Activated naive CD4-positive, alpha-beta T cell treated with anti-CD3 and anti-CD28 coated beads for 36 hours (primary cell): Measurements from ENCODE around the gene KRTAP5-6. TPM values are rescaled to one million over a fixed set of nuclear protein-coding genes. Genes with fewer than 3 reads are reported as not detected.
"Not testable (repeated sequence)": the region's sequence is repeated elsewhere in the genome, so short reads cannot be mapped to it uniquely, and the experiment has no call there.

ENCODE experiments used
- CTCF ChIA-PET: fragments of 350-600 bp; sonication (Branson Sonifier 250); formaldehyde crosslinking; loops from one replicate; lab custom pipeline; 2021; ENCODE audit warnings: antibody characterized with exemption; lab: Charles Lee
- DNase-seq: peaks from one replicate; pipeline ENCODE4 v3.0.0-alpha.2; 2020
- H3K27ac Mint-ChIP-seq: one replicate; pipeline ENCODE4 v1.8.0; 2021; ENCODE audit warnings: mild to moderate bottlenecking, mixed read lengths
- H3K27me3 Mint-ChIP-seq: one replicate; pipeline ENCODE4 v1.8.0; 2021; ENCODE audit warnings: low read depth, mixed read lengths
- H3K36me3 Mint-ChIP-seq: one replicate; pipeline ENCODE4 v1.8.0; 2021; ENCODE audit warnings: low read depth, mixed read lengths
- H3K4me1 Mint-ChIP-seq: one replicate; pipeline ENCODE4 v1.8.0; 2021; ENCODE audit warnings: low read depth, mixed read lengths
- H3K4me3 Mint-ChIP-seq: one replicate; pipeline ENCODE4 v1.8.0; 2021; ENCODE audit warnings: mild to moderate bottlenecking, moderate library complexity, mixed read lengths
- H3K9me3 Mint-ChIP-seq: one replicate; pipeline ENCODE4 v1.8.0; 2021; ENCODE audit warnings: mixed read lengths
- intact Hi-C: fragments of 100-400 bp; cut with micrococcal nuclease; formaldehyde crosslinking; loops from one replicate; pipeline ENCODE4 v1.15.1; 2023
- total RNA-seq, 2 experiments: library from RNA; stranded (reverse); gene quantifications; one replicate each; pipeline ENCODE4 v1.2.3, GENCODE V29; 2021

The KRTAP5-6 gene
- total RNA-seq, 2 experiments from 2014 or later, result not detected

DNA sequence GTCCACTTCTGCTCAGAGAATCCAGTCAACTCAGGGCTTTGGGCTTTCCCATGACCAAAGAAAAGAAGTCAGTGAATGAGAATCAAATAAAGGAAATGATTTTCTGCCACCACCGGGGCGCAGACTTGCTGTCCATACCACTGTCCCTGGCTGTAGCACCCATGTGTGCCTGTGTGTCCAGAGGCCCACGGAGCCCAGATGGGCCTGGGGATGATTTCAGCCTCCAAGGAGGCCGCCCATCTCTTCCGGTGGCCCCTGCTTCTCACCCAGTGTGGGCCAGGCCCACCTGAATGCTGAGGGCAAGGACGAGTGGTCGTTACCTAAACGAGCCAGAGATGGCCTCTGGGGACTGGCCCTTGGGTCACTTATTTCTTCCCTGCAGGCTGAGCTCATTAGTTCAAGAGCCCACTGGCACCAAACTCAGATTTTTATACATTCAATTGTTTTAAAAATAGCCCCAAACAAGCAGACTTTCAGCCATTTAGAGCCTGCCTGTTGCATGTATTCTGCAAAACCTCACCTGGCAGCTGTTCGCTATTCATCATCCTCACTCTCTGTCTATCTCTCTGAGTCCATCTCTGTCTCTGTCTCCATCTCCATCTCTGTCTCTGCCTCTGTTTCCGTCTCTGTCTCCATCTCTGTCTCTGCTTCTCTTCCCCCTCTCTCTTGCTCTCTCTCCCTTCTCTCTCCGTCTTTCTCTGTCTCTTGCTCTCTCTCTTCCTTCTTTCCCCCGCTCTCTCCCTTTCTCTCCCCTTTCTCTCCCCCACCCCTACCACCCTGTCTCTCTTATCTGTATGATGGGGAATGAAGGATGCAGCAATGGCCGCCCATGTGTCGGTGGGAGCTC lies 43.2 kb upstream of the KRTAP5-6 start:
- Mint-ChIP-seq H3K27me3 (peaks cover 9% of the 10 kb centered on the region), H3K9me3 (no peaks in the 10 kb centered on the region), H3K36me3 (no peaks in the 10 kb centered on the region), H3K27ac (no peak overlapping the region), H3K4me1 (no peaks in the 10 kb centered on the region), H3K4me3 (no peak overlapping the region)
- intact Hi-C loops, result loop anchor here (1.0 to 10.0 kb wide), 2 partner anchors 179 to 491 kb away; no protein-coding TSS in a partner anchor
- CTCF ChIA-PET, result interaction anchor here (1.1 to 5.8 kb wide), 12 partner anchors 12 to 347 kb away, joined by 3 to 53 read pairs (median 8); partner anchors contain the start of genes KRTAP5-2 and SYT8
- DNase-seq, result no peak

DNA sequence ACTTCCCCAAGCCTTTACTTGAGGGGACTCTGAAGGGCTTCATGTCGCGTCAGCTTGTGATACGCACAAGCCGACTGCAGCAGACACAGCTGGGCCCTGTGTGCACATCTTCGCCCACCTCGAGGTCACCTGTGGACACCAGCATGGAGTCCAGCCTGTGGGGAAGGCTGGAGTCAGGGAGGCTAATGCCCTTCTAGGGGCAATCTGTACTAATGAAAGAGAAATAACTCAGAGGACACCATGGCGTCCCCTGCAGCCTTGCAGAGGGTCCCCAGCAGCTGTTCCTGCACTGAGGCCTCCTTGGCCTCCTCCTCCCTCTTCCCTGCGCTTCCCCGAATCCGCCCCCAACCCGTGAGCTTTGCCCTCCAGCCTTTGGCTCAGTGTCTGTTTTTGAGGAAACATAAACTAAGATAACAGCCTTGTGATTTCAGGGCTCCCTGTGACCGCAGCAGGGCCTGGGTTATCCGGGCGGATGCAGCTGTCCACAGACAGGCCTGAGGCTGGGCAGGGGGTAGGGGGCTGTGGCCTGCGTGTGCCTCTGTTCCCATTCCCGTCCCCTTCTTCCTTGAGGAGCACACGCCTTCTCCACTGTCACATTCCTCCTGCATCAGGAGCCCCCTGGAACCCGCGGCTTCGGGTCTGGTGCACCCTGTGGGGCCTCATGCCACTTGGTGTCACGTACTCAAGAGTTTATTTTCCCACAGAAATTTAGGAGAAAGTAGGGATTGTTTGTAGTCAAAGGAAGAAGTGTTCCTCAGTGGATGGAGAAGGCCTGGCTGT lies 42.4 kb upstream of the KRTAP5-6 start:
- Mint-ChIP-seq H3K36me3 (no peaks in the 10 kb centered on the region), H3K4me3 (no peak overlapping the region), H3K9me3 (no peaks in the 10 kb centered on the region), H3K4me1 (peaks cover 4% of the 10 kb centered on the region), H3K27ac (no peak overlapping the region), H3K27me3 (peaks cover 12% of the 10 kb centered on the region)
- DNase-seq, result no peak
- intact Hi-C loops, result loop anchor here (10.0 kb wide), 1 partner anchor 490 kb away; no protein-coding TSS in a partner anchor
- CTCF ChIA-PET, result interaction anchor here (0.6 to 5.8 kb wide), 3 partner anchors 28 to 177 kb away, joined by 3 to 53 read pairs (median 3); partner anchors contain the start of gene SYT8

GRCh38 chr11:1655168-1656060 lies 41.6 kb upstream of the KRTAP5-6 start:
- Mint-ChIP-seq H3K27ac (no peak overlapping the region), H3K27me3 (peaks cover 20% of the 10 kb centered on the region), H3K36me3 (no peaks in the 10 kb centered on the region), H3K9me3 (no peaks in the 10 kb centered on the region), H3K4me1 (peaks cover 9% of the 10 kb centered on the region), H3K4me3 (no peak overlapping the region)
- intact Hi-C loops, result loop anchor here (10.0 kb wide), 1 partner anchor 489 kb away; no protein-coding TSS in a partner anchor
- CTCF ChIA-PET, result interaction anchor here (5.8 kb wide), 1 partner anchor 176 kb away, joined by 53 read pairs; the partner anchor contains the start of gene SYT8
- no peak for DNase-seq

- no peak overlapping the region for H3K4me3 Mint-ChIP-seq
- no peaks in the 10 kb centered on the region for H3K36me3 Mint-ChIP-seq
- no peak for DNase-seq
- H3K27me3 Mint-ChIP-seq, result peaks cover 20% of the 10 kb centered on the region
- peaks cover 9% of the 10 kb centered on the region for H3K4me1 Mint-ChIP-seq
- CTCF ChIA-PET, result no interaction called here
- H3K9me3 Mint-ChIP-seq, result no peaks in the 10 kb centered on the region
- intact Hi-C loops, result loop anchor here (10.0 kb wide), 1 partner anchor 489 kb away; no protein-coding TSS in a partner anchor
- H3K27ac Mint-ChIP-seq, result no peak overlapping the region
These were observed 40.9 kb upstream of the KRTAP5-6 start for GRCh38 chr11:1656061-1656441.

- DNase-seq, result no peak
- Mint-ChIP-seq H3K4me3 (no peak overlapping the region), H3K9me3 (no peaks in the 10 kb centered on the region), H3K4me1 (peaks cover 9% of the 10 kb centered on the region), H3K36me3 (no peaks in the 10 kb centered on the region), H3K27me3 (peaks cover 20% of the 10 kb centered on the region), H3K27ac (no peak overlapping the region)
- CTCF ChIA-PET, result no interaction called here
- intact Hi-C loops, result loop anchor here (10.0 kb wide), 1 partner anchor 488 kb away; no protein-coding TSS in a partner anchor
These were observed 40.3 kb upstream of the KRTAP5-6 start for GRCh38 chr11:1656670-1657069.

DNA sequence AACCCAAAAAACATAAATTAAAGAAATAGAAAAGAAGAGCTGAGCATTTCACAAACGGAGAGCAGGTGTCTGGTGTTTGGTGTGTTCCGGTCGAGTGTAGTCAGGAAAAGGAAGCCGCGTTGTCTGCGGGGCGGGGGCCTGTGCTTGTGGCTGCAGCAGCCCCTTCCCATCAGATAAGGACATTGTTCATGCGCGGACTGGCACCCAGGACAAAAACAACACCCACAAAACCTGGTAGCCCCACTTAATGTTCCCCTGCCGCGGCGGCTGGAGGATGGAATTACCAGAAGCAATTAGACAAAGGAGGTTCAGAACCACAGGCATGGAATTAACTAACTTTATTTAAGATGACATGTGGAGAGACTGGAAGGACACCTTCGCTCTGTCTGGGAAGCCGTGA lies 37.5 kb upstream of the KRTAP5-6 start:
- Mint-ChIP-seq H3K4me1 (peaks cover 9% of the 10 kb centered on the region), H3K9me3 (no peaks in the 10 kb centered on the region), H3K4me3 (no peak overlapping the region), H3K36me3 (no peaks in the 10 kb centered on the region), H3K27ac (no peak overlapping the region), H3K27me3 (peaks cover 16% of the 10 kb centered on the region)
- intact Hi-C loops, result loop anchor here (10.0 kb wide), 1 partner anchor 485 kb away; no protein-coding TSS in a partner anchor
- DNase-seq, result no peak
- CTCF ChIA-PET, result interaction anchor here (0.6 to 1.2 kb wide), 3 partner anchors 113 to 752 kb away, joined by 3 to 4 read pairs (median 3); no protein-coding TSS in a partner anchor

- peaks cover 9% of the 10 kb centered on the region for H3K4me1 Mint-ChIP-seq
- no peak overlapping the region for H3K27ac Mint-ChIP-seq
- intact Hi-C loops, result no loop called here
- H3K4me3 Mint-ChIP-seq, result no peak overlapping the region
- DNase-seq, result no peak
- H3K27me3 Mint-ChIP-seq, result peaks cover 17% of the 10 kb centered on the region
- no peaks in the 10 kb centered on the region for H3K9me3 Mint-ChIP-seq
- CTCF ChIA-PET, result interaction anchor here (1.2 kb wide), 1 partner anchor 491 kb away, joined by 3 read pairs; no protein-coding TSS in a partner anchor
- no peaks in the 10 kb centered on the region for H3K36me3 Mint-ChIP-seq
These were observed 36.7 kb upstream of the KRTAP5-6 start for GRCh38 chr11:1660111-1660867.

- intact Hi-C loops, H3K27ac Mint-ChIP-seq, H3K36me3 Mint-ChIP-seq, DNase-seq, H3K9me3 Mint-ChIP-seq, H3K4me1 Mint-ChIP-seq, CTCF ChIA-PET, H3K4me3 Mint-ChIP-seq: not testable (repeated sequence)
- H3K27me3 Mint-ChIP-seq, result peaks cover 13% of the 10 kb centered on the region
These were observed 35.3 kb upstream of the KRTAP5-6 start for GRCh38 chr11:1661454-1662269.

DNA sequence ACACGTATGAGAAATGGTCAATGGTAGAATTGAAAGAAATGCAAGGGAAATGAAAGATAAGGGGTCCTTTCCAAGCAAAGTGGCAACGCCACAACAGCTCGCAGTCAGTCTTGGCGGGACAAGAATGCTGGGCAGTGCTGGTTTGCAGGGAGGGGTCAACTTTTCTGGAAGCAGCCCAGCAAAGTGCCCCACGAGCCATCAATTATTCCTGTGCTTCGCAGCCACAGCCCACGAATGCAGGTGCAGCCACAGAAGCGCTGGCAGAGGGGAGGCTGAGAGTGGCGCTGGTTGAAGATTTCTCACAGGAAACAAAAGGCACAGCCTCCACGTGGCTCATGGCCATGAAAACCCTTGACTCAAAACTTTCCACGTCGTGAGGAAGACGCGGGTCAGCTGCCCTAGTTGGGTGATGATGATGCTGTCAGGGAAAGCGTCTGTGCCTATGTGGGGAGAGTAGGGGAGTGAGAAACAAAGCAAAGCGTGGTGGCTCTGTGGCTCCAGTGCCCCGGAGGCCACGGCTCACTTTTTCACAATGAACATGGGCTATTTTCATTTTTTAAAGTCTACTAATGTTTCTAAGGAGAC lies 34.2 kb upstream of the KRTAP5-6 start:
- DNase-seq, result not testable (repeated sequence)

DNA sequence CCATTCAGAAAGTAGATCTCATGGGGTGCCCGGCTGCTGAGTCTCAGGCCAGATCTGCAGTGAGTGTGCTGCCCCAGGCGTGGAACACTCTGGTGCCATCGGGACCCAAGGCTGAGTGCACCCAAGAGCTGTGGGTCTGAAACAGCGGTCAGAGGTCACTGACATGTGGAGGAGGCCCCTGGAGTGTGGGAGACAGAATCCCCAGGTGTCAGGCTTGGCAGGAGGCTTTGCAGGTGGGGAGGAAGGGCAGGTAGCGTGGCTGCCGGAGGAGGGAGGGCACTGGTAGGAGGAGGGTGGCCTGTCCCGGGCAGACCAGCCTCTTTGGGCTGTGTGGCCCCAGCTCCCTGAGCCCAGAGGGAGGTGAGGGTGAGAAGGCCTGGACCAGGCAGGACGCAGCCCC lies 31.7 kb upstream of the KRTAP5-6 start:
- Mint-ChIP-seq H3K27me3 (peaks cover 18% of the 10 kb centered on the region), H3K4me3 (no peak overlapping the region), H3K9me3 (no peaks in the 10 kb centered on the region), H3K36me3 (no peaks in the 10 kb centered on the region), H3K27ac (no peak overlapping the region), H3K4me1 (peaks cover 2% of the 10 kb centered on the region)
- CTCF ChIA-PET, result no interaction called here
- DNase-seq, result no peak
- intact Hi-C loops, result no loop called here

More for the DNA sequence above, 34.2 kb upstream of the KRTAP5-6 start:
- H3K27me3 Mint-ChIP-seq, result peaks cover 13% of the 10 kb centered on the region
- H3K4me1 Mint-ChIP-seq, H3K9me3 Mint-ChIP-seq, CTCF ChIA-PET, H3K4me3 Mint-ChIP-seq, H3K27ac Mint-ChIP-seq, H3K36me3 Mint-ChIP-seq, intact Hi-C loops: not testable (repeated sequence)
